Measurements from ENCODE around the gene DPF3.

DNA sequence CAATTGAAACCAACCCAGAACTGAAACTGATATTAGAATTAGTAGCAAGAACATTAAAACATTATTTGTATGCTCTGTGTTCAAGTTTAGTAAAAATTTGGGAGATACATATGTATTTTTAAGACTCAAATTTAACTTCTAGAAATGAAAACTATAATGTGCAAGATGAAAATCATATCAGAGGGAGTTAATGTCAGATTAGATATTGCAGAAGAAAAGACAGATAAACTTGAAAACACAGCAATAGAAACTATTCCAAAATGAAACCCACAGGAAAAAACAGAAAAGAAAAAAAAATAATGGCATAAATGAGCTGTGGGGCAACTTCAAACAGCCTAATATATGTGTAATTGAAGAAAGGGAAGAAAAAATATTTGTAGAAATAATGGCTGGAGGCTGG, 134.9 kb downstream of the DPF3 start:
- TF ChIP-seq, protein P1, sequence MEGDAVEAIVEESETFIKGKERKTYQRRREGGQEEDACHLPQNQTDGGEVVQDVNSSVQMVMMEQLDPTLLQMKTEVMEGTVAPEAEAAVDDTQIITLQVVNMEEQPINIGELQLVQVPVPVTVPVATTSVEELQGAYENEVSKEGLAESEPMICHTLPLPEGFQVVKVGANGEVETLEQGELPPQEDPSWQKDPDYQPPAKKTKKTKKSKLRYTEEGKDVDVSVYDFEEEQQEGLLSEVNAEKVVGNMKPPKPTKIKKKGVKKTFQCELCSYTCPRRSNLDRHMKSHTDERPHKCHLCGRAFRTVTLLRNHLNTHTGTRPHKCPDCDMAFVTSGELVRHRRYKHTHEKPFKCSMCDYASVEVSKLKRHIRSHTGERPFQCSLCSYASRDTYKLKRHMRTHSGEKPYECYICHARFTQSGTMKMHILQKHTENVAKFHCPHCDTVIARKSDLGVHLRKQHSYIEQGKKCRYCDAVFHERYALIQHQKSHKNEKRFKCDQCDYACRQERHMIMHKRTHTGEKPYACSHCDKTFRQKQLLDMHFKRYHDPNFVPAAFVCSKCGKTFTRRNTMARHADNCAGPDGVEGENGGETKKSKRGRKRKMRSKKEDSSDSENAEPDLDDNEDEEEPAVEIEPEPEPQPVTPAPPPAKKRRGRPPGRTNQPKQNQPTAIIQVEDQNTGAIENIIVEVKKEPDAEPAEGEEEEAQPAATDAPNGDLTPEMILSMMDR (IDR thresholded peaks at IDR 0.05): no peak
- no peak for TF ChIP-seq POLR2A (IDR thresholded peaks at IDR 0.05)
